IPS-NIHi7 (cell line): ENCODE results near the gene B3GNT8.
"Not testable (repeated sequence)": the region's sequence is repeated elsewhere in the genome, so short reads cannot be mapped to it uniquely, and the experiment has no call there.

Experiments used
- DNase-seq: peaks from one replicate; pipeline ENCODE4 v3.0.0; 2012; ENCODE audit warnings: mixed read lengths; ENCODE audit errors: extremely low spot score

B3GNT8 gene

DNA sequence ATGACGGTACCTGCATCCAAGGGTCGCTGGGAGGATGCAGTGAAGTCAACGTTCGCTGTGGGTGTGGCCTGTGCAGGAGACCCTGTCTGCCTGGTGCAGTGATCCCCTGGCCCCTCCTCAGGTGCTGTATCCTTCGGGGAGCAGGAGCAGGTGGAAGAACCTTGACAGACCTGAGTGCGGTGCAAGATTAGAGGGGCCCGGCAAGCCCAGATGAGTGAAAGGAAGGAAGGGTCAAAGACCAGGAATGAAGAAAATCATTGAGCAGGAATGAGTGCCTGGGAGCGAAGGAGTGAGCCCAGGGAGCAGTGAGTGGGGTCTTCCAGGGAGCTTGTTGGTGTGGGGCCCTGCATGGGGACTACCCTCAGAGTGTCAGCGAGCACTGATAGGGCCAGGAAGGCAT lies 12.7 kb downstream of the B3GNT8 start:
- DNase-seq: no peak

DNA sequence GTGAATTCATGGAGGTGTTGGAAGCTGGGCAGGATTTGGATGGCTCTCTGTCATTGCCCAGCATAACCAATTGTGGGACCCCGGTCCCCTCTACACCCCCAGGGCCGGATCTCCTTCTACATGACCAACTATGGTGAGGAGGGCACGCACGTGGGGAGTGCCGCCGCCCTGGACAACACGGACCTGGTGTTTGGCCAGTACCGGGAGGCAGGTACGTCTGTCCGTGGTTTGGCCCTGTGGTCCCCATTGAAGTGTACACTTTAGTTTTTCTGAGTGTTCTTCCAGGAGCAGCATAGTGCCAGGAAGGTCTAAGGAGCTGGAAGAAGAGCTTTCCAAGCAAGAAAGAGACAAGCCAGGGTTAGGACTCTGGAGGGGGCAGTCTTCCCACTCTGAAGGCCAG lies 13.2 kb downstream of the B3GNT8 start:
- DNase-seq: no peak

DNA sequence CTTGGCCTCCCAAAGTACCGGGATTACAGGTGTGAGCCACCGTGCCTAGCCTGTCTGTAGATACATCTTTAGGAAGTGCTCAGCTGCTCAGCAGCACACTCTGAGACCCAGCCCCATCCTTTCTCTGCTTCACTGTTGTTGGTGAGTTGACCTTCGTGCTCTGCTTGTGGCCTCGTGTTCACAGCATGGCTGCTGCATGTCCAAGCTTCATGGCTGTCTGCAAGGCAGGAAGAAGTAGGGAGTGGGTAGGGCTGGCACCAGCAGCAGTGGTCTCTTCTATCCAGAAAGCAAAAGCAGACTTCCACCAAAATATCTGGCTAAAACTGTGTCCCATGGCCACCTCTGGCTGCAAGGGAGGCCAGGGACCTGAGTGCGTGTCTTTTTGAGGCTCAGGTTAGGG lies 14.2 kb downstream of the B3GNT8 start:
- no peak for DNase-seq

DNA sequence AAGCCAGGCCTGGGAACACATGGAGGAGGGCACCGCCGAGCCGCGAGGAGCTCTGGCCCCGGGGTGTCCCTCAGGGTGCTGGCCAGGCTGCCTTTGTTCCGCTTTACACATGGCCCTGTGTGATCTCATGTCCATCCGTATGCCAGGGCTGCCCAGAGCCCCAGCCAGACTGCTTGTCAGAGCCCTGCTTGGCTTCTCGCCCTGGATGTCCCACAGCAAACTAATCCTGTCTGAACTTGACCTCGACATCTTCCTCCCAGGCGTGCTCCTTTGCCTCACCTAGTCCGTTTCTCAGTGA lies 15.3 kb downstream of the B3GNT8 start:
- DNase-seq: no peak

DNA sequence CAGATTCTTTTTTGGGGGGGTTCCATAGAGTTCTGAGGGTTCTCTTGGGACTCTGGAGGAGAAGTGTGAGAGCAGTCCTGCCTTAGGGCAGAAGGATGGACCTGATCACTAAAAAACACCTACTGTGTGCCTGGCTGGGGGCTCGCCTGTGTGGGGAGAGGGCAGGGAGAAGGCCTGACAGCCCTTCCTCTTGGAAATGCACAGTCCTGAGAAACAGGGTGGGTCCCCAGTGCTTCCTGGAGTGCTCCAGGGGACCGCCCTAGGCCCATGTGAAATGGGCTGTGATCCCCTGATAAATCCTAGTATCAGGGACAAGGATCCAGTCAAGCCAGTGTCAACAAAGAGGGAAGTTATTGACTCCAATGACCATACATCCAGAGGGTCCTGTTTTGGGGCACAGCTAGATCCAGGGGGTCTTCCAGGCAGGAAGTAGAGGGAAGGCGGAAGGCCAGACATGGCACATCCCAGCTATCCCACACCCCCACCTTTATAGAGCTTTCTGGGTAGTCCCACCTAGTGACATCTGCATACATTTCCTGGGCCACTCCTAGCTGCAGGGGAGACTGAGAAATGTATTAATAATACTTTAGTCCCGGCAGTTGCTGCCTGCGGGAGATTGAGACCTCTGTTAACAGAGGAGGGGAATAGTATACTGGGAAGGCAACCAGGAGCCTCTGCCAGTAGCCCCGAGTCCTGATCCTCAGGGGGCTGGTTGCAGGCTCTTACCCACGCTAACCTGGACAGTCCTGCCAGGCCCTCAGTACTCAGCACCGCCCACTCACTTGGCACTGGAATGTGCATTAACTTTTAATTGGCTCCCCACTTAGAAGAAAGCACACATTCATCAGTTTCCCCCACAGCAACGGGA lies 15.8 kb downstream of the B3GNT8 start:
- DNase-seq: no peak

DNA sequence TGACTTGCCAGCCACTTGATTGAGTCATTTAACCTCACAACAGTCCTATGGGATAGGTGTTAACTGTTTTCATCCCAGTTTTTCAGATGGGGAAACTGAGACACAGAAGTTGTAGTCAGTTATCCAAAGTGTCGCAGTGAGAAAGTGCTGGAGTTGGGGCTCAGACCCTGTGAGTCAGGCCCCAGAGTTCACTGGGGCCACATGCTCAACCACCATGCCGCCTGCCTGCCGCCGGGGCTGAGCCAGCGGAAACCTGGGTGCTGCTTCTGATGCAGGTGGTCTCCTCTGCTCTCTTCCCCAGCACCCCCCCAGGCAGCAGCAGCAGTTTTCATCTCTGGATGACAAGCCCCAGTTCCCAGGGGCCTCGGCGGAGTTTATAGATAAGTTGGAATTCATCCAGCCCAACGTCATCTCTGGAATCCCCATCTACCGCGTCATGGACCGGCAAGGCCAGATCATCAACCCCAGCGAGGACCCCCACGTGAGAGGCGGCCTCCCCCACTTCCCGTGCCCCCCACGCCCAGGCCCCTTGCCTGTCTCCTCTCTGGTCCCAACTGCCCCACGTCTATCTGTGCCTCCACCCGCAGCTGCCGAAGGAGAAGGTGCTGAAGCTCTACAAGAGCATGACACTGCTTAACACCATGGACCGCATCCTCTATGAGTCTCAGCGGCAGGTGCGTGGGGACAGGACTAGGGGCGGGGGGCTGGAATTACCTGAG lies 16.7 kb downstream of the B3GNT8 start:
- DNase-seq: no peak

DNA sequence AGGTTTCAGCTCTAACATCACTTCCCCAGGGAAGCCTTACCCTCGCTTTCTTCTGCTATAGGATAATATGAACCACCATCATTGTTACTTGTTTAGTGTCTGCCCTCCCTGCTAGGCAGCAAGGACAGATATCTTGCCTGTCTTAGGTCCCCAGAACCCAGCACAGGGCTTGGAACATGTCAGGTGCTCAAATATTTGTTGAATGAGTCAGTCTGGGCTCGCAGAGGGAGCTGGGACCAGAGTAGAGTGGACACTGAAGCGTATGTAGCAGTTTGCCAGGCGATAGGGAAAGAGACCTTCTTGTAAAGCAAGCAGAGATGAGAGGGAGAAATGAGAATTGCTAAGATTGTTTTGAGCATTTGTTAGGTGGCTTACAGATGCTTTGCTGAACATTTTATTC lies 17.9 kb downstream of the B3GNT8 start:
- DNase-seq: no peak

GRCh38 chr19:41408846-41409245 lies 18.3 kb downstream of the B3GNT8 start:
- not testable (repeated sequence) for DNase-seq

DNA sequence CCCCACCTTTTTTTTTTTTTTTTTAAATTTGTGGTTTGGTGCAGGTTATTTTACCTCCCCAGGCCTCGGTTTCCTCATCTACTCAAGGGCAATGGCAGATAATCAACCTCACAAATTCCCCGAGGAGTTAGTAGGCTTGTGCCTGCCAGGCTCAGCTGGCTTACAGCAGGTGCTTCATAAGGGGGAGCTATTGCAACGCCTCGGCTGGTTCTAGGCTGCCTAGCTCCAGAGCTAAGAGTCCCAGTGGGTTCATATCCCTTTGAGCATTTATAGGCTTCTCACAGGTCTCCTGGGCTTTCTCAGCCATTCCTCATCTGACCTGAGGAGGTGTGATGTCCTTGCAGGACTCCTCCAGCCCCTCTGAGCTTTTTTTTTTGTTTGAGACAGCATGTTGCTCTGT lies 18.9 kb downstream of the B3GNT8 start:
- peak; percentile 55 for DNase-seq

DNA sequence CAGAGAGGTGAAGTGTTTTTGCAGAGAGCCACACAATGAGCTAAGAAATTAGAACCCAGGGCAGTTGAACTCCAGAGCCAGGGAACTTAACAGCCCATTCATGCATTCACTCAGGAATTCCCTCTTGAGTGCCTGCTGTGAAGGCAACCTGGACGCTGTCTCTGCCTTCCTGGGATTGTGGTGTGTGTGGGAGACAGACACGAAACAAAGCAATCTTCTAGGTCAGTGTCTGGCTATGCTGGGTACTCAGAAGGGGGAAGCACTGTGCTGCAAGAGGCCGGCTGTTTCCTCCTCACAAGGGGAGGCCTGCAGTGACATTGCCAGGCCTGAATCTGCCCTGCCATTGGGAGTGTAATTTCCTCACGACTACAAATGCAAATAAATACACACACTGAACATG lies 19.9 kb downstream of the B3GNT8 start:
- no peak for DNase-seq

DNA sequence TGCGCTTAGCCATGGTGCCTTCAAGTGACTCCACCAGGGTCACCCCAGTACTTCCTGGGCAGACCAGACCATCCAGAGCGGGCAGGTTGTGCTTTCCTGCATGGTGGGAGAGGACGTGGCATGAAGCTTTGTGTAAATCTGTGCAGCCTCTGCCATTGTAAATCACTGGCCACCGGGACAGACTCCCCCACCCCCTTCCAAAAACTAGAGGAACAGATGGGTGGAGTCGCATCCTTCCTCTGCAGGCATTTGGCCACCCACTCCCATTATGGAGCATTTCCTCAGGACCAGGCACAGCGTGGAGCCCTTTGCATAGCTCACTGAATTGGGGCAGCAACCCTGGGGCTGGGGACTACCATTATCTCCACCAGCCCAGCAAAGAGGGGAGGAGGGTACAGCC lies 21.4 kb downstream of the B3GNT8 start:
- DNase-seq: no peak

- no peak for DNase-seq
These were observed 23.8 kb downstream of the B3GNT8 start for GRCh38 chr19:41403181-41403970.

GRCh38 chr19:41402010-41402409 lies 25.2 kb downstream of the B3GNT8 start:
- DNase-seq: no peak

DNA sequence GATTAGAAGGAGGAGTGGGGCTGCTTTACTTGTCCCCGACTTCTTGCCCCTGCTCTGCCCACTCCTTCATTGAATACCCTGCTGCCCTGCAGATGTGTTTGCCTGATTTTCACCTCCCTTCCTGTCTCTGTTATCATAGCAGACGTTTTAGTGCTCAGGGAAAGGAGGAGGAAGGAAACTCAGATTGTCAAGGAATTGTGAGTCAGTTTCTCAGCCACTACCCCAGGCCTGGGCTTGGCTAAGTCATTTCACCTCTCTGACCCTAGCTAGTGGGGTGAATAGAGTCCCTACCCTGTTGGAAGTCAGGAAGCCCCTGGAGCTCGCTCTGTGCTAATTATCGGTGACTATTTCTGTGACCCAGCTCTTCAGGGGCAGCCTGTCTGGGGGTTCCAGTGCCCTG lies 25.7 kb downstream of the B3GNT8 start:
- no peak for DNase-seq

DNA sequence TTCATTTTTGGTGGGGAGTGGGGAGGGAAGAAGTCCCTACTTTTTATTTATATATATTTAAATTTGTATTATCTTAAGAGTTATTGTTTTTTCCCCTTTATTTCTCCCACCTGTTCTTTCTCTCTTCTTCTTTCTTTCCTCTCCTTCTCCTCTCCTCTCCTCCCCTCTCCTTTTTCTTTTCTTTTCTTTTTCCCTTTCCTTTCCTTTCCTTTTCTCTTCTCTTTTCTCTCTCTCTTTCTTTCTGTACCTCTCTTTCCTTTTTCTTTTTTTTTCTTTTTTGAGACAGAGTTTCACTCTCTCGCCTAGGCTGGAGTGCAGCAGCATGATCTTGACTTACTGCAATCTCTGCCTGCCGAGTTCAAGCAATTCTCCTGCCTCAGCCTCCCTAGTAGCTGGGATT lies 27.6 kb downstream of the B3GNT8 start:
- DNase-seq: no peak

DNA sequence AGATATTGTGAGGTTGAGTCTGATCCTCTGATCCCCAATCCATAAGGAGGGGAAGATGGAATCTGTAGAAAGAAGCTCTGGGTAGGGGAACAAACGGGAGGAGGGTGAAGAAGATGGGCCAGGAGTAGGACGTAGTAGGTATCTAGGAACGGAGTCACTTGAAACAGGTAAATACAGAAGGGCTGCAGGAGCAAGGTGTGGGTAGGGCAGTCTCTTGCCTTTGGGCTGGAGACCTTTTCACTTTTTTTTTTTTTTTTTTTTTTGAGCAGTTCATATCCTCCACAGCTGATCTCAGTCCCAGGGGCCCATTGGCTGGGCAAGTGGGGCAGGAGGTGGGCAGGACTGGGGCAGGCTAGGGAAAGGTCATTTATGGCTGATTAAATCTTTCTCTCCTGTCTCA lies 28.1 kb downstream of the B3GNT8 start:
- no peak for DNase-seq

DNA sequence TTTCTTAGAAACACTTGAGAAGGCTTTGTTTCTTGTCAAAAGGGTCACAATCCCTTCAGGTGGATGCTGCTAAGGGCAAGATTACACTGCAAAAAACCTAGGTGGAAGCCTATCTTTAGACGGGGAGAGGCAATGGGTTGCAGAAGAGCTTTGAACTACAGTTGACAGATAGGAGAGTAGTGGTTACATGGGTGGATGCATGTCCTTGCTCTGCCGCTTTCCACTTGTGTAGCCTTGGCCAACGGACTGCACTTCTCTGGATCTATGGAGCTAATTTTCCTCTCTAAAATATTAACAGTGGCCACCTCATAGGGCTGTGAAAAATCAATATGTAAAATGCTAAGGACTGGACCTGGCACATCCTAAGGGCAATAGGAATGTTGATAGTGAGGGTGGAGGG lies 28.6 kb downstream of the B3GNT8 start:
- no peak for DNase-seq

DNA sequence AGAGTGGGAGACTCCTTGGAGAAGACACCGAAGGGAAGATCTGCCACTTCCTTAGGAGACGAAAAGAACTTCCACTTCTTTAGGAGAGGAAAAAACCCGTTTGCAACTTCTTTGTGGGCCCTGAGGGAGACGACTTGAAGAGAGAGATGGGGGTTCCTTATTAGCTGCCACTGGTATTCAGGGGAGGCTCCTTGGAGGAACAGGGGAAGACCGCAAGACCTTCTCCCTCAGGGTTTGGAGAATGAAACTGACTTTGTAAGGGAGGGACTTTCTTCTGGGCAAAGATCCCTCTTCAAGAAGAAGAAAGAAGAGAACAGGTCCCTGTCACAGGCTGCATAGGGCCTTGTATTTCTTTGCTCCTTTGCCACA lies 29.1 kb downstream of the B3GNT8 start:
- no peak for DNase-seq

GRCh38 chr19:41397086-41398049 lies 29.8 kb downstream of the B3GNT8 start, which contains the start of the genes BCKDHA and EXOSC5:
BCKDHA (plus strand) TSS chr19:41397818; CDS start chr19:41397828, 10 bp downstream.
EXOSC5 (minus strand) TSS chr19:41397359; CDS start chr19:41397328, 31 bp downstream.
- DNase-seq: peak; percentile 99

GRCh38 chr19:41395355-41395754 lies 31.8 kb downstream of the B3GNT8 start:
- no peak for DNase-seq

DNA sequence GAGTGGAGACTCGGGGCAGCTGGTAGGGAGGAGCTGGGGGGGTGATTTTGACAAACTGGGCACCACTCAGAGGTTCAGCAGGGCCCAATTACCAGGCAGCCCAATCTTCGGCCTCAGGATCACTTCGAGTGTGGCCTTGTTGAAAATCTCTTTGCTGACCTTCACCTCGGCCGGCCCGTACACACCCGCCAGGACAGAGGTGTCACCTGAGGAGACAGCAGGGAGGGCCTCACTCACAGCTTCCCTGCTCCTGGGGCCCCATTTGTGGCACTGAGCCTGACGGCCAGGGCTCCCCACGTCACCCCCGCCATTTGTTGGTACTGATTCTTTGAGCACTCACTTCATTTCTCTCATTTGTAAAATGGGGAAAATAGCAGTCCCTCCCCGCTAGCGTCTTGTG lies 34.4 kb downstream of the B3GNT8 start:
- DNase-seq: no peak
